ENCODE measurements around the gene PPP1R16B. TPM values are rescaled to one million over a fixed set of nuclear protein-coding genes. Genes with fewer than 3 reads are reported as not detected.

The PPP1R16B gene
- total and polyA plus RNA-seq, 2 of the 8 experiments (the other 6 are each of a cell fraction or from before 2014, with no cell fraction given), result 2.6 to 8.9 TPM

DNA sequence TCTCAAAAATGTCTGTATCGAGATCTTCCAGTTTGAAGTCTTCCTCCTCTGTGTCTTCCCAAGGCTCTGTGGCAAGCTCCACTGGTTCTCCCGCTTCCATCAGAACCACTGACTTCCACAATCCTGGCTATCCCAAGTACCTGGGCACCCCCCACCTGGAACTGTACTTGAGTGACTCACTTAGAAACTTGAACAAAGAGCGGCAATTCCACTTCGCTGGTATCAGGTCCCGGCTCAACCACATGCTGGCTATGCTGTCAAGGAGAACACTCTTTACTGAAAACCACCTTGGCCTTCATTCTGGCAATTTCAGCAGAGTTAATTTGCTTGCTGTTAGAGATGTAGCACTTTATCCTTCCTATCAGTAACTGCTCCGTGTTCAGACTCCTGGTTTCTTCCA, 146.7 kb downstream of the PPP1R16B start (continued):
- TF ChIP-seq, protein P1, sequence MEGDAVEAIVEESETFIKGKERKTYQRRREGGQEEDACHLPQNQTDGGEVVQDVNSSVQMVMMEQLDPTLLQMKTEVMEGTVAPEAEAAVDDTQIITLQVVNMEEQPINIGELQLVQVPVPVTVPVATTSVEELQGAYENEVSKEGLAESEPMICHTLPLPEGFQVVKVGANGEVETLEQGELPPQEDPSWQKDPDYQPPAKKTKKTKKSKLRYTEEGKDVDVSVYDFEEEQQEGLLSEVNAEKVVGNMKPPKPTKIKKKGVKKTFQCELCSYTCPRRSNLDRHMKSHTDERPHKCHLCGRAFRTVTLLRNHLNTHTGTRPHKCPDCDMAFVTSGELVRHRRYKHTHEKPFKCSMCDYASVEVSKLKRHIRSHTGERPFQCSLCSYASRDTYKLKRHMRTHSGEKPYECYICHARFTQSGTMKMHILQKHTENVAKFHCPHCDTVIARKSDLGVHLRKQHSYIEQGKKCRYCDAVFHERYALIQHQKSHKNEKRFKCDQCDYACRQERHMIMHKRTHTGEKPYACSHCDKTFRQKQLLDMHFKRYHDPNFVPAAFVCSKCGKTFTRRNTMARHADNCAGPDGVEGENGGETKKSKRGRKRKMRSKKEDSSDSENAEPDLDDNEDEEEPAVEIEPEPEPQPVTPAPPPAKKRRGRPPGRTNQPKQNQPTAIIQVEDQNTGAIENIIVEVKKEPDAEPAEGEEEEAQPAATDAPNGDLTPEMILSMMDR (IDR thresholded peaks at IDR 0.05; ENCODE audit: control extremely low read depth in 1 of 3, insufficient read depth in 1 of 3, low read depth in 1 of 3, low read length in 3 of 3), result no peak
- TF ChIP-seq NANOG (IDR thresholded peaks at IDR 0.05; ENCODE audit: insufficient read depth, low read depth, low read length, poor library complexity, severe bottlenecking), result no peak
